NCI-H1092 (cell line): ENCODE results near the gene MAFB.
A peak's percentile ranks its signal among the peaks of the same experiment; 100 is the strongest.

Experiments used
- DNase-seq: peaks from one replicate; lab custom pipeline; 2025; lab: John Stamatoyannopoulos, UW

Gene MAFB

GRCh38 chr20:40659567-40659966 lies 29.5 kb downstream of the MAFB start:
- no peak for DNase-seq

GRCh38 chr20:40658509-40658908 lies 30.5 kb downstream of the MAFB start:
- no peak for DNase-seq

DNA sequence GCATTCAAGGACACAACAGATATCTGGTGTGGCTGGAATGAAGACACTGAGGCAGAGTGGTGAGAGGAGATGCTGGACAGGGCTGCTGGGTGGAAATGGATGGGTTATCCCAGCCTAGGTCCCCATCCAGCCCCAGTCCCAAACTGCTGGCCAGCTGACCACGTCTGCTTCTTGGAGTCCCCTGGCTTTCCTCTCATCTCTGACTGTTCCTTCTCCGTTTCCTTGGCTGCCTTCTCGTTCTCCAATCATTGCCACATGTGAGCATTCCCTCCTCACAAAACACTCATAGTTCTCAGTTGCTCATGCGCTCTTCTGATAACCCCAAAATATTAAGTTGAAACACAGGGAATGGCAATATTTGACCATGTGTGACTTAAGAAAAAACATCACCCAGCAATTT lies 31.5 kb downstream of the MAFB start:
- no peak for DNase-seq

GRCh38 chr20:40655451-40655850 lies 33.6 kb downstream of the MAFB start:
- DNase-seq: no peak

- no peak for DNase-seq
Observed at GRCh38 chr20:40654876-40655275, 34.2 kb downstream of the MAFB start.

DNA sequence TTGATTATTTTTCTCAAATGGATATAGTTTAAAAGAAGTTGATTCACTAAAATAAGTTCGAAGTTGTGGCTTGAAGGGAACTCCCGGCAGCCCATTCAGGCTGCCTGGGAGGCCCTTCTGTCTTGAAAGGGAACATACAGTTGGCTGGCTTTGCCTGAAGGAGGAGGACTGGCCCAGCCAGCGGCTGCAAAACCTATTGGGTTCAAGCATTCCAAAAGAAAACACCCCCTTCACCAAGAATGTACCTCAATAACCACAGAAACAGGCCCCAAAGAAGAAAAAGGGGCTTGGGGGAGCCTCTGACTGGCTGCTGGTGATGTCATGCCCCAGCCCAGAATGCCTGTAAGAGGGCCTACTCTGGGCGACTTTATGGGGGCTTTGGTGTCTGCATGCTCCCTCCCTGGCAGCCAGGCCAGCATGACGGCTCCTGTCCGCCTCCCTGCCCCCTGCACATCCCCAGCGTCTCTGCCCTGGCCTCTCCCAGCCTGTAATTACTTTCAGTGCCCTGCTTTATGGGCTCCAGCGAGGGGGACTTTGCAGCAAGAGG lies 36.5 kb downstream of the MAFB start:
- no peak for DNase-seq

DNA sequence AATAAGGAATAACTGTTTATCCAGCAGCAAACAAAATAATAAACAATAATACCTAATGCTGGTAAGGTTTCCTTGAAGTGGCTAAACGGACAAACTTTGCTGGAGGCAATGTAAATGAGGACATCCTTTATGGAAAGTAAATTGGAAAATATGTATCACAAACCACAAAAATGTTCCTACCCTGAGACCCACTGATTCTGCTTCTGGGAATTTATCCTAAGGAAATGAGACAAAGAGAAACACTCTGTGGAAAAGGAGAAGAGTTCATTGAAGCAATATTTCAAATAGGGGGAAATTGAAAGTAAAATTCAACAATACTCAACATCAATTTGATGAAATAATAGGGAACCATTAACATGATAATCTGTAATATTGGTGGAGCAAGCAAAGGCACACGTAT lies 37.9 kb downstream of the MAFB start:
- no peak for DNase-seq

DNA sequence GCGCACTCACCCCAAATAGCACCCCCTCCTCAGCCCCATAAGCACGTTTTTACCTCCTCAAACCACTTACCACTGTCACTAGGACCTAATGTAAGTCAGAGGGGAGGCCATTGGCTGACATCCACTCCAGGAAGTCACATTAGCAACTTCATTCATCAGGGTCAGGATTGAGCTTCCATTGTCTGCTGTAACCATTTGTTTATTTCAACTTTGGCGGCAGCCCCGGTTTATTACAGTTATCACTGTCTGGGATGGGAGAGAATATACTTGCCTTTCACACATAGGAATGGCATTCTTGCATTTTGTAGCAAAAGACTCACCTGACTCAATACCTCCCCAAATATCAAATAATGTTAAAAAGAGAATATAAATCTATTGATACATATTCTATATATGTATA lies 38.3 kb downstream of the MAFB start:
- DNase-seq: no peak

DNA sequence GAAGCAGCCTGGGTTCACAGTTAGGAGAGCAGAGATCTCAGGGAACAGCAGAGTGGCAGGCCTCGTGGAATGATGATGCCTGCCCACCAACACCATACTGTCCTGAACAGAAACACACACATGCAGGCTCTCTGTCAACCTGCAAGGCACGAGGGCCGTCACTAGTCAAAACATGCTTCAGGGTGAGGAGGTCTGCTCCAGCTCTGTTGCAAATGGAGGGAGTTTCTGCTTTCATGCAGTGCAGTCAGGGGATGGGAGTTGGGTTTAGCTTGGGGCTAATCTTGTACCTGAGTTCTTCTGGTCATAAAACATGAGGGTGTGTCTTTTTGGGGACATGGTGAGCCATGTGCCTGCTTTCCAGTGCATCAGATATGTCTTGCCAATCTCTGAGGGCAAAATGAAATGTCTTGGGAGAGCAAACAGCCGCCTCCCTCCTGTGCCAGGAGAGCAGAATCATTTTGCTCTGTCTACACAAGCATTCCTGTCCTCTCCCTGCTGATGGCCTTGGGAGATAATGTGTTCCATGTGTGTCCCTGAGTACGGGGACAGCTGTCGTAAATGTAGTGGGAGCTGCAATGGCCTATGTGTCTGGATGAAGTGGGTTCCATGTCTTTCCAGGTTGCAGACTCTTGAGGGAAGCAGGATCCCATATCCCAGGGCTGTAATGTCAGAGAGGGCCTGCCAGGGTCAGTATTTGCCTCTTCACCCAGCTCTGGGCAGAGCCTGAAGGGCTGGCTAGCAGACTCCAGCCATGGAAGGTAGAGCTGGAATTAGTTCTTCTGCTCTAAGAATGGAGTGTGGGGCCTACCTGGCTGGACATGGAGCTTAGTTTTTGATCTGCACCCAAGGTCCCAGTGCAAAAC lies 40.6 kb downstream of the MAFB start:
- no peak for DNase-seq

DNA sequence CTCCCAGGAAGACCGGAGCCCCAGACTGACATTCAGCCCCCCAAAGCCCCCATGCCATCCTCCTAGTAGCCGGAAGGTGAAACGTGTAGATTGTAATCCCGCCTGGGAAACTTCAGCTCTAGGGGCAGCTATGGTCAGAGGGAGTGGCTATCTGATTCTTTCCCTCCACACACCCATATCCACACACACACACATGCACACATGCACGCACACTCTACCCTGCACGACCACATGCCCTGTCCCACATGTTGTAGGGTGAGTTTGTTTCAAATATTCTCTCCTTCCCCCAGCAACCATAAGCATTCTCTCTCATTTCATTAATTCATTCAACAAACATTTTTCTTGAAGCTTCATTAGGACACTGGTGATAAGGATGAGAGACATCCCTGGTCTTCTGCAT lies 42.2 kb downstream of the MAFB start:
- no peak for DNase-seq

GRCh38 chr20:40646361-40646760 lies 42.7 kb downstream of the MAFB start:
- peak; percentile 90 for DNase-seq

GRCh38 chr20:40644863-40645262 lies 44.2 kb downstream of the MAFB start:
- no peak for DNase-seq

- no peak for DNase-seq
Observed at GRCh38 chr20:40643891-40644290, 45.1 kb downstream of the MAFB start.

DNA sequence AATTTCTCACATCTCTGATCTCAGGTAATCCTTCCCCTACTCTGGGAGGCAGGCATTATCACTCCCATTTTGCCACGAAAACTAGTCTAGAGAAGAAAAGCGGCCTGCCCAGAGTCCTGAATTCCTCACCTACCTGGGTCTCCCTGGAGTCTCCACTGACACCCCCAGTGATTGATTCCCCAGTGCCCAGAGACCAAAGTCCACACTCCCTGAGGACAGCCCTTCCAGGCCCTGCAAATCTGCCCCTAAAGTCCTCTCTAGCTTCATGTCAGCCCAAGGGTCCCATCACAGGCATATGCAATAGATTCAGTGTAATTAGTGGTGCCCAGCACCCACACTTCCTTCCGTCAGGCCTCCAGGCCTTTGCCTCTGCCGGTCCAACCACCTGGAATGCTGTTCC lies 47.2 kb downstream of the MAFB start:
- no peak for DNase-seq

GRCh38 chr20:40641202-40641601 lies 47.8 kb downstream of the MAFB start:
- no peak for DNase-seq

GRCh38 chr20:40640667-40641066 lies 48.4 kb downstream of the MAFB start:
- no peak for DNase-seq

DNA sequence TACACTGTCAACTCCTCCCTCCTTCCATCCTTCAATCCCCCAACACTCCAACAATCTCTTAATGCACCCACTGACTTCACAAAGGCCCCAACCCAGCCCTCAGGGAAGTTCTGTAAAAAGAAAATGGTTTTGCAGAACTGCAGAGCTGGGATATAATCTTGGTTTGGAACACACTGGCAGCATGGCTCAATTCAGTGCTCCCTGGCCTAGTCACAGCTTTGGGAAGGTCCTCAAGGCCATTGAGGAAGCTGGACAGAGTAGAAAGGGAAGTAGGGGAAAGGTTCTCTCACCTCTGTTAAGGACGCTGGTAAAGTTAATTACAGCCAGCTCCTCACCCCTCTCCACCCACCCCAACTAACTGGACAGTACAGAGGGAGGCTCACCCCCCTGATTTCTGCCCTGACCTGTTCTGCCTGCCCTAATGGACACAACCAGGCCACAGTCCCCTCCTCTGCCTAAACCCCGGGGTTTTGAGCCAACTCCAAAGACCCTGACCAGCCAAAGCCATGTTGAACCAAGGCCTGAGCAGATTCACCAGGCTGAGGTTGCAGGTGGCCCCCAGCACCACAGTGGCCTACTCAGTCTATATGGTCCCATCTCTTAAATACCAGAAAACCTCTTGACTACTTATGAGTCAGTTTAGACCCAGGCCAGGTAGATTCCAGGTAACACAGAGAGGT lies 49.2 kb downstream of the MAFB start:
- DNase-seq: no peak

GRCh38 chr20:40639132-40639531 lies 49.9 kb downstream of the MAFB start:
- no peak for DNase-seq

DNA sequence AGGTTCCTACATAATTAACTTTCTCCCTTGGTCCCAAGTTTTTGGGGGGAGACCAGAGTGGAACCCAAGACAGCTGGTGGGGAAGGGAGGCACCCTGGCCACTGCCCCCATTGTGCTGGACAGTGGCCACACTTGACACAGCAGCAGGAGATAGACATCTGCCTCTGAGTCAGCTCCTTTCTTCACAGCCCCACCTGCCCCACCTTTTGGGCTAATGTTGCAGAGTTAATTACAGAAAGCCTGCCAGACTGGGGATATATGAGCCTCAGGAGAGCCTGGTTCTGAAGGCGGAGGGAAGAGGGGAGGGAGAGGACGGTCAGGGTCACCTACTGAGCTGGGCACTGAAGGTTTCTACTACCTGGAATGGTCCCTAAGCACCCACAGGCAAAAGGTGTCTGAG lies 50.6 kb downstream of the MAFB start:
- no peak for DNase-seq

GRCh38 chr20:40637176-40637575 lies 51.9 kb downstream of the MAFB start:
- DNase-seq: no peak

DNA sequence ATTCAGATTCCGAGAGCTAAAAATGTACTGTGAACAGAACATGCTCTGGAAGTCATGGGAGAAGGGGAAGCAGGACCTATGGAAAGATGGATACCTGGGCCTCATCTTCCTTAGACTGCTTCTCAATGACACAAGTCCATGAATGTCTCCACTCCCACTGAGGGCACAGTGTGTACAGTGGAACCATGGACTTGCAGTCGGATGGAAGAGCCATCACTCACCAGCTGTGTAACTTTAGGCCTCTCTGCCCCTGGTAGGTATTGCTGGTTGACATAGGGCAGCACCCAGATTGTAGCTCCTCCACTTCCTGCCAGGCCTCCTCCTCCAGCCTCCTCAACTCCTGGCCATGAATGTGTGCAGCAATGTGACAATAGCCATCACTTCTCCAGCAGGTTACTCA lies 52.5 kb downstream of the MAFB start:
- no peak for DNase-seq

GRCh38 chr20:40635971-40636370 lies 53.1 kb downstream of the MAFB start:
- DNase-seq: no peak
